Measurements from ENCODE around the gene SHROOM3.

Gene SHROOM3

DNA sequence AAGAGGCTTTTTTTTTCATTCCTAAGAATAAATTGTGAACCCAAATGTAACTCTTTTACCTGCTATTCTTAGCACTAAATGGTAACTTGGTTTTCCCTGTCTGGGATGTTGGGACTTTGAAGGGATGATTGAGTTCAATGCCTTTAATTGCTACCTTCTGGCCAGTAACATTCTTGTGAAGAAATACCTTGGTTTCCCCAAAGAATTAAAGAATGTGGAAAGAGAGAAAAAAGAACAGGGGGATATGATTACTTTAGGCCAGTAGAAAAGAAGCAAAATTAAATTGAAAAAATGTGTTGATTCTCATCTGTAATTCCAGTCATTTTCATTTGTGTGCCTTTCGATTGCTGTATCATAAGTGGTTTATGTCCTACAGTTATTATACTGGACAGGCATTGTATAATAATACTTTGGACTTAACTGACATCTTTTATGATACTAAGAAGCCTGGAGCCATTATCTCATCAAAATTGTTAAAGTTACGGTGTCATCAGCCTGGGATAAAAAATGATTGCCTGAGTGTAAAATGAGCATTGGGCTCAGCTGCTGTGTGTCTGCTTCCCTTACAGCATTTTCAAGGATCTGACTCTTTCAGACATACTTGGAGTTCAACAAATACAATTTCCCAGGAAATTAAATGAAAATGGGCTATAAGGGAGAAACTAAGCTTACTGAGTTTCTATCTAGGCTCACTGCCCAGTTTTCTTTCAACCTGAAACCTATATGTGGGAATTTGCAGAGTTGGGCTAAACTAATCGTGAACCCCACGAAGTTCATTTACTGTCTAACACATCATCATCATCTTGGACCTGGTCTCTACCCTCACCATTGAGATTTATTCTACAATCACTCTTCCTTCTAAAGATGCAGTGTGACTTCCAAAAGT is 146.3 kb downstream of the SHROOM3 start:
- Histone ChIP-seq H3K27me3 (replicated peaks; ENCODE audit: control insufficient read depth, insufficient read depth, low read length) (no peaks in the 10 kb centered on the region; the same call in 1 of the 2 replicates), H3K4me3 (replicated peaks; ENCODE audit: low read depth, low read length) (no peak overlapping the region), H3K36me3 (ENCODE audit: control insufficient read depth, insufficient read depth, low read length) (no peaks in the 10 kb centered on the region)
- TF ChIP-seq, protein P1, sequence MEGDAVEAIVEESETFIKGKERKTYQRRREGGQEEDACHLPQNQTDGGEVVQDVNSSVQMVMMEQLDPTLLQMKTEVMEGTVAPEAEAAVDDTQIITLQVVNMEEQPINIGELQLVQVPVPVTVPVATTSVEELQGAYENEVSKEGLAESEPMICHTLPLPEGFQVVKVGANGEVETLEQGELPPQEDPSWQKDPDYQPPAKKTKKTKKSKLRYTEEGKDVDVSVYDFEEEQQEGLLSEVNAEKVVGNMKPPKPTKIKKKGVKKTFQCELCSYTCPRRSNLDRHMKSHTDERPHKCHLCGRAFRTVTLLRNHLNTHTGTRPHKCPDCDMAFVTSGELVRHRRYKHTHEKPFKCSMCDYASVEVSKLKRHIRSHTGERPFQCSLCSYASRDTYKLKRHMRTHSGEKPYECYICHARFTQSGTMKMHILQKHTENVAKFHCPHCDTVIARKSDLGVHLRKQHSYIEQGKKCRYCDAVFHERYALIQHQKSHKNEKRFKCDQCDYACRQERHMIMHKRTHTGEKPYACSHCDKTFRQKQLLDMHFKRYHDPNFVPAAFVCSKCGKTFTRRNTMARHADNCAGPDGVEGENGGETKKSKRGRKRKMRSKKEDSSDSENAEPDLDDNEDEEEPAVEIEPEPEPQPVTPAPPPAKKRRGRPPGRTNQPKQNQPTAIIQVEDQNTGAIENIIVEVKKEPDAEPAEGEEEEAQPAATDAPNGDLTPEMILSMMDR (IDR thresholded peaks at IDR 0.05; ENCODE audit: insufficient read depth, low read length, poor library complexity, severe bottlenecking): no peak
- no peak for DNase-seq (ENCODE audit: extremely low read depth, insufficient read length)

GRCh38 chr4:76582074-76582816 is 147.2 kb downstream of the SHROOM3 start:
- no peak overlapping the region for H3K4me3 ChIP-seq (replicated peaks; ENCODE audit: low read depth, low read length)
- H3K27me3 ChIP-seq (replicated peaks; ENCODE audit: control insufficient read depth, insufficient read depth, low read length): no peaks in the 10 kb centered on the region; the same call in 1 of the 2 replicates

GRCh38 chr4:76582817-76583087 is 147.7 kb downstream of the SHROOM3 start:
- Histone ChIP-seq H3K4me3 (replicated peaks; ENCODE audit: low read depth, low read length) (no peak overlapping the region), H3K27me3 (replicated peaks; ENCODE audit: control insufficient read depth, insufficient read depth, low read length) (no peaks in the 10 kb centered on the region; the same call in 1 of the 2 replicates), H3K36me3 (ENCODE audit: control insufficient read depth, insufficient read depth, low read length) (no peaks in the 10 kb centered on the region)
- no peak for DNase-seq (ENCODE audit: extremely low read depth, insufficient read length)
- TF ChIP-seq, protein P1 (IDR thresholded peaks at IDR 0.05; ENCODE audit: insufficient read depth, low read length, poor library complexity, severe bottlenecking): no peak

More at GRCh38 chr4:76582074-76582816, 147.2 kb downstream of the SHROOM3 start:
- no peaks in the 10 kb centered on the region for H3K36me3 ChIP-seq (ENCODE audit: control insufficient read depth, insufficient read depth, low read length)
- DNase-seq (ENCODE audit: extremely low read depth, insufficient read length): no peak
- TF ChIP-seq, protein P1 (IDR thresholded peaks at IDR 0.05; ENCODE audit: insufficient read depth, low read length, poor library complexity, severe bottlenecking): no peak

GRCh38 chr4:76584241-76585152 is 149.5 kb downstream of the SHROOM3 start:
- Histone ChIP-seq H3K27me3 (replicated peaks; ENCODE audit: control insufficient read depth, insufficient read depth, low read length) (no peaks in the 10 kb centered on the region; the same call in 1 of the 2 replicates), H3K36me3 (ENCODE audit: control insufficient read depth, insufficient read depth, low read length) (no peaks in the 10 kb centered on the region), H3K4me3 (replicated peaks; ENCODE audit: low read depth, low read length) (no peak overlapping the region)
- no peak for DNase-seq (ENCODE audit: extremely low read depth, insufficient read length)
- TF ChIP-seq, protein P1 (IDR thresholded peaks at IDR 0.05; ENCODE audit: insufficient read depth, low read length, poor library complexity, severe bottlenecking): no peak

- Histone ChIP-seq H3K27me3 (replicated peaks; ENCODE audit: control insufficient read depth, insufficient read depth, low read length) (no peaks in the 10 kb centered on the region), H3K36me3 (ENCODE audit: control insufficient read depth, insufficient read depth, low read length) (no peaks in the 10 kb centered on the region), H3K4me3 (replicated peaks; ENCODE audit: low read depth, low read length) (no peak overlapping the region)
- DNase-seq (ENCODE audit: extremely low read depth, insufficient read length): no peak
- TF ChIP-seq, protein P1 (IDR thresholded peaks at IDR 0.05; ENCODE audit: insufficient read depth, low read length, poor library complexity, severe bottlenecking): no peak
These were observed 150.2 kb downstream of the SHROOM3 start for GRCh38 chr4:76585272-76585671.

Data from GM06990 (cell line).